Suprapubic skin (tissue), 4 donors: ENCODE measurements around the gene TP73. TPM values are rescaled to one million over a fixed set of nuclear protein-coding genes. Genes with fewer than 3 reads are reported as not detected.

Experiments
- DNase-seq, 2 donors: peaks; one replicate each; pipeline ENCODE4 v3.0.0-alpha.2; 2019; ENCODE audit warnings: low spot score in 2 of 2
- H3K27ac ChIP-seq: fragments of 200-600 bp; sonication (generic); one replicate; pipeline ENCODE4 v1.5.1; 2019
- H3K27me3 ChIP-seq: fragments of 200-600 bp; sonication (generic); one replicate; pipeline ENCODE4 v1.5.1; 2019
- H3K36me3 ChIP-seq: fragments of 200-600 bp; sonication (generic); one replicate; pipeline ENCODE4 v1.5.1; 2019
- H3K4me1 ChIP-seq: fragments of 200-600 bp; sonication (generic); one replicate; pipeline ENCODE4 v1.5.1; 2019
- H3K4me3 ChIP-seq: fragments of 200-600 bp; sonication (generic); one replicate; pipeline ENCODE4 v1.5.1; 2019; ENCODE audit warnings: mild to moderate bottlenecking
- H3K9me3 ChIP-seq: fragments of 200-600 bp; sonication (generic); one replicate; pipeline ENCODE4 v1.5.1; 2019
- EP300 ChIP-seq: sonication (generic); formaldehyde crosslinking; IDR thresholded peaks from one replicate; pipeline ENCODE4 v1.6.1; 2017; ENCODE audit warnings: antibody characterized with exemption
- POLR2A ChIP-seq, 2 donors: fragments of 450-650 bp; IDR thresholded peaks; one replicate each; pipeline ENCODE4 v1.6.1; 2017; ENCODE audit warnings: antibody characterized with exemption in 2 of 2, mild to moderate bottlenecking in 2 of 2, moderate library complexity in 2 of 2
- POLR2AphosphoS5 ChIP-seq, 3 donors: sonication (generic); formaldehyde crosslinking; IDR thresholded peaks; one replicate each; pipeline ENCODE4 v1.6.1; 2017; ENCODE audit warnings: antibody characterized with exemption in 3 of 3
- WGBS: methylation state at CpG from one replicate; pipeline ENCODE4 v1.1.5; 2018; 5-methylcytosine and 5-hydroxymethylcytosine counted together
- total RNA-seq, 4 donors: library from RNA; depleted of rRNA; stranded (reverse); fragments of >200 nt; gene quantifications; one replicate each; pipeline ENCODE4 v1.1.0, GENCODE V29; 2016
- TF ChIP-seq, protein P1 (sequence below), 2 donors: fragments of 200-600 bp in 1 of 2; fragments of 450-650 bp in 1 of 2; sonication (generic) in 1 of 2; IDR thresholded peaks; one replicate each; pipeline ENCODE4 v1.5.1; 2016 to 2019; ENCODE audit warnings: antibody characterized with exemption in 2 of 2, mild to moderate bottlenecking in 1 of 2, moderate library complexity in 1 of 2

The TP73 gene
- total RNA-seq, 4 donors from 2014 or later = 8.8 to 24.7 (median 16.9) TPM

- peaks cover 11% of the 10 kb centered on the region for H3K4me1 ChIP-seq
- H3K36me3 ChIP-seq = peaks cover 63% of the 10 kb centered on the region
- TF ChIP-seq POLR2AphosphoS5 (IDR thresholded peaks at IDR 0.05) (no peak), EP300 (no peak), POLR2A (IDR thresholded peaks at IDR 0.05) (no peak)
- TF ChIP-seq, protein P1, sequence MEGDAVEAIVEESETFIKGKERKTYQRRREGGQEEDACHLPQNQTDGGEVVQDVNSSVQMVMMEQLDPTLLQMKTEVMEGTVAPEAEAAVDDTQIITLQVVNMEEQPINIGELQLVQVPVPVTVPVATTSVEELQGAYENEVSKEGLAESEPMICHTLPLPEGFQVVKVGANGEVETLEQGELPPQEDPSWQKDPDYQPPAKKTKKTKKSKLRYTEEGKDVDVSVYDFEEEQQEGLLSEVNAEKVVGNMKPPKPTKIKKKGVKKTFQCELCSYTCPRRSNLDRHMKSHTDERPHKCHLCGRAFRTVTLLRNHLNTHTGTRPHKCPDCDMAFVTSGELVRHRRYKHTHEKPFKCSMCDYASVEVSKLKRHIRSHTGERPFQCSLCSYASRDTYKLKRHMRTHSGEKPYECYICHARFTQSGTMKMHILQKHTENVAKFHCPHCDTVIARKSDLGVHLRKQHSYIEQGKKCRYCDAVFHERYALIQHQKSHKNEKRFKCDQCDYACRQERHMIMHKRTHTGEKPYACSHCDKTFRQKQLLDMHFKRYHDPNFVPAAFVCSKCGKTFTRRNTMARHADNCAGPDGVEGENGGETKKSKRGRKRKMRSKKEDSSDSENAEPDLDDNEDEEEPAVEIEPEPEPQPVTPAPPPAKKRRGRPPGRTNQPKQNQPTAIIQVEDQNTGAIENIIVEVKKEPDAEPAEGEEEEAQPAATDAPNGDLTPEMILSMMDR (IDR thresholded peaks at IDR 0.05) = no peak
- no peaks in the 10 kb centered on the region for H3K27me3 ChIP-seq
- DNase-seq = no peak
- no peak overlapping the region for H3K4me3 ChIP-seq
- WGBS = 88% methylated on average over 8 of the region's 9 CpGs
- no peaks in the 10 kb centered on the region for H3K9me3 ChIP-seq
- no peak overlapping the region for H3K27ac ChIP-seq
Observed at GRCh38 chr1:3740042-3740441, 87.7 kb downstream of the TP73 start.

- no peak overlapping the region for H3K27ac ChIP-seq
- 97% methylated on average over 13 of the region's 13 CpGs for WGBS
- H3K4me1 ChIP-seq = peaks cover 16% of the 10 kb centered on the region
- H3K27me3 ChIP-seq = no peaks in the 10 kb centered on the region
- H3K36me3 ChIP-seq = peaks cover 56% of the 10 kb centered on the region
- no peaks in the 10 kb centered on the region for H3K9me3 ChIP-seq
- TF ChIP-seq POLR2AphosphoS5 (IDR thresholded peaks at IDR 0.05) (no peak), EP300 (no peak), POLR2A (IDR thresholded peaks at IDR 0.05) (no peak)
- TF ChIP-seq, protein P1 (IDR thresholded peaks at IDR 0.05) = no peak
- peak in 1 of 2 donors; percentile 48 for DNase-seq
- no peak overlapping the region for H3K4me3 ChIP-seq
Observed at GRCh38 chr1:3740752-3741151, 88.4 kb downstream of the TP73 start.

GRCh38 chr1:3741566-3742438, 89.5 kb downstream of the TP73 start:
- no peak overlapping the region for H3K27ac ChIP-seq
- no peaks in the 10 kb centered on the region for H3K27me3 ChIP-seq
- H3K9me3 ChIP-seq = no peaks in the 10 kb centered on the region
- TF ChIP-seq POLR2A (IDR thresholded peaks at IDR 0.05) (no peak), EP300 (no peak), POLR2AphosphoS5 (IDR thresholded peaks at IDR 0.05) (no peak)
- TF ChIP-seq, protein P1 (IDR thresholded peaks at IDR 0.05) = no peak
- peaks cover 26% of the 10 kb centered on the region for H3K4me1 ChIP-seq
- H3K36me3 ChIP-seq = peaks cover 48% of the 10 kb centered on the region
- no peak overlapping the region for H3K4me3 ChIP-seq
- peak; percentile 56 to 76 for DNase-seq
- WGBS = 97% methylated on average over 12 of the region's 22 CpGs

- Histone ChIP-seq H3K4me3 (no peak overlapping the region), H3K36me3 (peaks cover 39% of the 10 kb centered on the region), H3K4me1 (peaks cover 34% of the 10 kb centered on the region), H3K9me3 (no peaks in the 10 kb centered on the region), H3K27ac (no peak overlapping the region), H3K27me3 (no peaks in the 10 kb centered on the region)
- 72% methylated on average over 23 of the region's 24 CpGs for WGBS
- TF ChIP-seq POLR2AphosphoS5 (IDR thresholded peaks at IDR 0.05) (no peak), EP300 (no peak), POLR2A (IDR thresholded peaks at IDR 0.05) (no peak)
- TF ChIP-seq, protein P1 (IDR thresholded peaks at IDR 0.05) = no peak
- peak in 1 of 2 donors; percentile 45 for DNase-seq
Observed at GRCh38 chr1:3742439-3743298, 90.4 kb downstream of the TP73 start.

- WGBS = 56% methylated on average over 4 of the region's 4 CpGs
- H3K4me3 ChIP-seq = no peak overlapping the region
- H3K27ac ChIP-seq = no peak overlapping the region
- TF ChIP-seq POLR2AphosphoS5 (IDR thresholded peaks at IDR 0.05) (no peak), POLR2A (IDR thresholded peaks at IDR 0.05) (no peak), EP300 (no peak)
- TF ChIP-seq, protein P1 (IDR thresholded peaks at IDR 0.05) = no peak
- H3K27me3 ChIP-seq = no peaks in the 10 kb centered on the region
- peaks cover 32% of the 10 kb centered on the region for H3K36me3 ChIP-seq
- H3K9me3 ChIP-seq = no peaks in the 10 kb centered on the region
- peaks cover 41% of the 10 kb centered on the region for H3K4me1 ChIP-seq
- DNase-seq = no peak
Observed at GRCh38 chr1:3743421-3743820, 91.1 kb downstream of the TP73 start.
